Forelimb muscle (tissue), 1 donor: ENCODE results near the gene MAP7. TPM values are rescaled to one million over a fixed set of nuclear protein-coding genes. Genes with fewer than 3 reads are reported as not detected.

ENCODE experiments used
- DNase-seq: peaks from one replicate; pipeline ENCODE4 v3.0.0-alpha.2; 2013; ENCODE audit warnings: low read depth
- polyA plus RNA-seq: library from polyadenylated mRNA; unstranded; fragments of 120-200 nt; gene quantifications from one replicate; pipeline ENCODE4 v1.2.1, GENCODE V29; 2013; ENCODE audit not compliant: insufficient read length

Gene MAP7
- polyA plus RNA-seq, 1 donor, result 0.28 TPM

DNA sequence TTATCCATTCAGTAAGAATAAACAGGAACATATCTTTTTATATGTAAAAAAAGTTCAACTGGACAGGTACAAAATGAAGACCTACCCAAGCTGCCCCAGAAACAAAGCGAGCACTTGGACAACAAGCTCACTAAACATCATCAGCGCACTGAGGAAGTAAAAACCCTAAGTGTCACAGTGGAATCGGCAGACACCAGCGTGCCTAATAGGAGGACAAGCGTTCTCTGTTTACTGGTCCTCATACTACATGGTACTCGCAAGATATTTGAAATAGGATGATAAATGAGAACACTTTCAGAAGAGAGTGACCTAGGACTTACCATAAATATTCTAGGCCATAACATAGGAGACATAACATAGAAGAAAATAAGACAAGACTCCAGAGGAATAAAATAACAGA lies 18.2 kb downstream of the MAP7 start:
- DNase-seq, result no peak

DNA sequence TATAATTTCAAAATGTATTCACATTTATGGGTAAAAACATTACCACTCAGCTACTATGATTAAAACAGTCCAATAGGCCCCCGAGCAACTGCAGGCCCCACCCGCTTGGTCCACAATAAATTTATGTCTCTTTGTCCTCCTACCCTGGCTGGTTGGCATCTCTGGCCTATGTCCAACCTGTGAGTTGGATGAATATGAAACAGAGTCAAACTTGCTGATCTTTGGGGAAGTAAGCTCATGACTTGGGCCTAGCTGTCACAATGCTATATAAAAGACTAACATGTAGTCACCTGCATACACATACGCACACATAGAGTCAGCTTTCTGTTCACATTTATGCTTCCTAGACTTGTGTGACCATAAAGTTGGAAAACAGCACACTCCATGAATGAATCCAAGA lies 20.5 kb downstream of the MAP7 start:
- DNase-seq, result no peak

DNA sequence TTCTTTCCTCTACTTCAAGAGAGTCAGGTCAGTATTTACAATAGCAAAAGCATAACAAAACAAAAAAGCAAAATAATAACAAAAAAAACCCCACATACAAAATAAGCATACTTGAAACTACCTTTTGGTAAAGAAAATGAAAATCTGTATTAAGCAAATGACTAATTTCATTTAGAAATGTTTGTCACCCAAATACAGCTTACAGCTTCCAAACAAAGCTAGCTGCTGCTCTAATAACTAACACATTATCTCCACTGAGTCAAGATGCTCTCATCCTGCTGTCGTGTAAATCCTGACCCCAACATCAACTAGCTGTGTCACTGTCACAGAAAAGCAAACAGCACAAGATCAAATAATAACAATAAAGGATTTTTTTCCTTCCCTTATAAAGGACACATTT lies 21.7 kb downstream of the MAP7 start:
- no peak for DNase-seq

DNA sequence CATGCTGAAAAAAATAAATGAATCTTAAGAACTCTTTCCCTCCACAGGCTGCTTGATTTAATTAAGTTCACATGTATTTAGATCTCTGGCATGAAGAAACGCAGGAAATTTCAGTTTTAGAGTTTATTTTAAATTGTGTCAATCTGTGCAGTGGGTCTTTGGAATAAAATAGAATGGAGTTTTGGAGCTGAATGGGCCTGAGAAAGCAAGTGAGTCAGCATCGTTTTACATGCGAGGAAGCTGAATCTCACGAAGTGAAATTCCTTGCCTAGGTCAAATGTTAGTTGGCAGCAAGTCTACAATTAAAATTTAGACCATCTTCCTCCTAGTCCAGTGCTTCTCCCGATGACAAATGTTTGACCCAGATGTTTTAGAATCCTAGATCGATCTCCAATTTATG lies 22.4 kb downstream of the MAP7 start:
- DNase-seq, result no peak

DNA sequence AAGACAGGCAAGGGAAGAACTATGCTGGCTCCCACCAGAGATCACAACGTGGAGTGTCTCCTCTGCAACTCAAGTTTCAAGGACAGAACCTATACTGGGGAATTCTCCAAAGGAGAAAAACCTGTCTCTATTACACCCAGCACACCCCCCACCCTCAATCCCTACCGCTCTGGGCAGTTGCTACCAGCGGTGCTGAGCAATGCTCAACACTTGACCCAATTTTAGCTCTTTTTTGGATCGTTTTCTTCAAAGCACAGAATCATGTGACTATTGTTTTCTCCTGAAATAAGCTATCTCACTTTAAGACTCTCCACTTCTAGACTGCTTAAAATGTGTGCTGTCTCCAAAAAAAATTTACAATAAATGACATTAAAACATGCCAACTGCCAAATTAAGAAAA lies 23.3 kb downstream of the MAP7 start:
- no peak for DNase-seq

DNA sequence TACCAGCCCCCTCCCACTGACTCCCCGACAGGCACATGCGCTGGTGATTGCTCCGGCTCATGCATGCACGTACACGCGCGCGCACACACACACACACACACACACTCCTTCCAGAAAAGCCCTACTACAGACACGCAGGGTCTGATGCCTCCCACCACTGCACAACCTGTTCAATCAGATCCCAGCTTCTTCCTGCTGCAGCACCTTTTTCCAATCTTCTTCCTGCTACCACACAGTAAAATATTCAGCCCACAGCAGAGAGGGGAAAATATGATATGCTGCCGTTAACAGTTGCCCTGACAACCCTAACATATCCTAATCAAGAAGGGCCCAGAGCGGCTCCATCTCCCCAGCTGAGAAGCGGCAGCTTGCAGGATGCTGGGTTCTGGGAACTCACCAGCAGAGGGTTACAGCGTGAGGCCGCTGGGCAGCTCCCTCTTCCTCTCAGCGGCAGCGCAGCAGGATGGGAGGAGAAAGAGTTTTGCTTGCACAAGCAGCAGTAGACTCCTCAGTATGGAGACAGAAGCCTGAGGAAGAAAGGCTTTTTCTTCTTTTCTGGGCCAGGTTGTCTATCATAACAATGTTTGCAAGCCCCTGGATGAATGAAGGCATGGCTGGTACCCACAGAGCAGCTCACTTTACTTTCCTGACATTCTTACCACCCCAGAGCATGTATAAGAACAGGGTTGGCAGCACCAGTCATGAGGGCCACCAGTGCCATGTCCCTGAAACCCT lies 23.9 kb downstream of the MAP7 start:
- DNase-seq, result no peak

DNA sequence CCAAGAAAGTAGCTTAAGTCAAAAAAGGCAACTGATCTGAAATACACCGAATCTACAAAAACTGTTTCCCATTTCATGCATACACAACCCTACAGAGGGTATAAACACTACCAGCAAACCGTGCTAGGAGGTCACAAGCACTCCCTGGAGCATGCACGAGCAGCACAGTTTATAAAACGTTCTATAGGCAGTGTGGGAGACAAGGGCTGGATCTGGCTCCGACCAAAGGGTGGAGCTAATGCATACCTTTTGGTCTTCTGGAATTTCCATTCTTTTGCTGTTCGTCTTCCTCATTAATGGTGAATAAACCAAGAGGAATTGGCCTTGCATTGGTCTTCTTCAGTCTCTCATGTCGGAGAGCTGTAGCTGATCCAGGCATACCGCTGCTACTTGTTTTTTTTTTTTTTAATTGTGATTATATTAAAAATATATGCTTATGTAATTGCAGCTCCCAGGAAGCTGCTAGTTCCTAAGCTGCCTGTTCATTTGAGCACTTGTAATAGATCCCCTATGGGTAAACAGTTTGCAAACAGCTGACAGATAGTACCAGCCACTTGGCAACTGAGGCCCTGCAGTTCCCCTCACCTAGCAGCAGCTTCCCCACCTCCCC lies 24.5 kb downstream of the MAP7 start:
- DNase-seq, result no peak

DNA sequence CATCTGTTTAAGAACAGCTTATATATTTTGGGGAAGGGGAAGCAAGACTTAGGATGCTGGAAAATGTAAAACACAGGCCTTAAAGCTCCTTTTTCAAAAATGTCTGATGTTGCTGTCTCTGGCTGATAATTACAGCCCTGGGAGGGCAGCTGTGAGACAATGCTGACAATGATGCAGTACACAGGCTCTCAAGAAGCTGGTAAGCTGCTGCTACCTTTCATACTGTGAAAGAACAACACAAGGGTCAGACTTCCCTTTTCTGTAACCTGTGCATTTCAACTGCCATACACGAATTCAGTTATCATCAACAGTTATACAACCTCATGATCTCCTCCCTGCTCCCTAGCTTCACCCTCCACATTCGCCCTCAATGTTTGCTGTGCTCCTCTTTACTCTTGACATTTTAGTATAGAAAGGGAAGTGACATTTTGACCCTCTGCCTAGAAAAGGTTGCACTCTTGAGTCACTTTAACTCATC lies 25.2 kb downstream of the MAP7 start:
- DNase-seq, result no peak

DNA sequence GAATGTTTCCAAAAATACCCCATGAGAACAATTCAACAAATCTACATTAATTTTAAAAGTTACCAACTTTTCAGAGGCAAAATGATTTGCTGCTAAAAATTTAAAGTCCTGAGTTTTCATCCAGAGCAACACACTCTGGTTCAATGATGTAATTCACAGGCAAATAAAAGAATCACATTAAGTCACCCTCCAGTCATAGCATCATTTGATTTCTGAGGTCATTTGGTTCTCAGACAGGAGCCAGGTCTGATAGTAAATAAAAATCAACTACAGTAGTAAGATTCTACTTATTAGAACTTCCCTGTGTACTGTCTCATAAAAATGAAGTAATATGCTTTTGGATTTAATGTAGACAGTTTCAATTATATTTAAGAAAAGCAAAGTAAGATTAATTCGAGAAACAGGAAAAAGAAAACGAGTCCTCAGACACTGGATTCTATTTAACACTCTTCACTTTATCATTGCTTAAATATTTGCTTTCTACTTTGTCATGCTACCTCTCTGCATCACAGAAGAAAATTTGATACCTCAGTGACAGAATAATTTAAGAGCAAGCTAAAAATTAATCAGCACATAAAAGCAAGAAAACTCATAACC lies 25.8 kb downstream of the MAP7 start:
- no peak for DNase-seq

DNA sequence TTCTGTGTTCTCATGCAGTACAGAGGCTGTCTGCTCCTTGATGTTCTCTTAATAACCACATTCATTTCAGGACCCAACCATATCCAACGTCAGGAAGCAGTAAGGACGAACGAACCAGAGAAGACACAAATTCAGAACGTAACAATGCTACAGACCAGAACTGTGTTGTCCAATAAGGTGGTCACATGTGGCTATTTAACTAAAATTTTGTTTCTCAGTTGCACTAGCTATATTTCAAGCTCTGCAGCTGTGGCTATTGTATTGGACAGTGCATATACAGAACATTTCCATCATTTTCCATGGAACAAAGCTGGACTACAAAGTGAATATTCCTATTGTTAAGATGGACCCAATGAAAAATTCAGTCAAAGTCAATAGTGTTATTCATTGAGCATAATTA lies 27.0 kb downstream of the MAP7 start:
- no peak for DNase-seq

DNA sequence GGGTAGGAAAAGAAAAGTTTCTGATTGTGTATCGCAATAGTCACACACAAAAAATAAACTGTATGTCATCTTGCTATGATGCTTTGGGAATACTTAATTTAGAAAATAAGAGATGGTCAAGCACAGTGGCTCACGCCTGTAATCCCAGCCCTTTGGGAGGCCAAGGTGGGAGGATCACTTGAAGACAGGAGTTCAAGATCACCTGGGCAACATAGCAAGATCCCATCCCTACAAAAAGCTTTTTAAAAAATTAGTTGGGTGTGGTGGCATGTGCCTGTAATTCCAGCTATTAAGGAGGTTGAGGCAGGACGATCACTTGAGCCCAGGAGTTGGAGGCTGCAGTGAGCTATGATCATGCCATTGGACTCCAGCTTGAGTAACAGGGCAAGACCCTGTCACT lies 27.6 kb downstream of the MAP7 start:
- DNase-seq, result no peak

DNA sequence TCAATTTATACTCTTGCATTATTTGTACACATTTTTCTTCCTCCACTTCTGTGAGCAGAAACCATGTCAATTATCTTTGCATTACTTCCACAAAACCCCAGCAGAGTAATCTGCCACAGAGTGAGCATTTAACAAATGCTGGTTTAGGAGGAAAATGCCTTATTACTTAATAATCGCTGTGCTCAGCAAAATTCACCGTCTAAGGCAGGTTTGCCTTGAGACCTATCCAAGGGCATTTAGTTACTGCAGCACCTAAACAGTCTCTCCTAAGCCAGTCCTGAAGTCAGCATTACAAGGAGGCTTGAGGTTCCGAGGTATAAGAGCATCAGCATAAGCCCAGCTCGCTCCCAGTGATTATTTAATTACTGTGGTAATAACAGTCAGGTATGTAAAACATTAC lies 28.3 kb downstream of the MAP7 start:
- no peak for DNase-seq

DNA sequence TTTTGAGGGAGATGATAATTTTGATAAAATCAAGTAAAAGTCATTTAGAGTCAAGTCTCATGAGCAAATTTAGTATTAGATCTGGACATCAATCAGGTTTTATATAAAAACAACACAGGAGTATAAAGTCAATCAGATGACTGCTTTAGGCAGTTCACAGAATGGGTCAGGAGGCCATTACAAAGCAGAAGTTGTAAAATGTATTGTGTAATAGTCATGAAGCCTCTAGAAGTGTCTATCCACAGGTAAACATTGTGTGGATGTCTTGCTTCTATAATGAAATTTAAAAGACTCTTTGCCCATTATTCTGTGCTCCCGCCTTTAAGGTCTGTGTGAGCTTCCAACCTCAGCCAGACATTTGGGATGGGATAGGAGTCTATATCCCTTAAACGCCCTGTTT lies 28.8 kb downstream of the MAP7 start:
- DNase-seq, result no peak

DNA sequence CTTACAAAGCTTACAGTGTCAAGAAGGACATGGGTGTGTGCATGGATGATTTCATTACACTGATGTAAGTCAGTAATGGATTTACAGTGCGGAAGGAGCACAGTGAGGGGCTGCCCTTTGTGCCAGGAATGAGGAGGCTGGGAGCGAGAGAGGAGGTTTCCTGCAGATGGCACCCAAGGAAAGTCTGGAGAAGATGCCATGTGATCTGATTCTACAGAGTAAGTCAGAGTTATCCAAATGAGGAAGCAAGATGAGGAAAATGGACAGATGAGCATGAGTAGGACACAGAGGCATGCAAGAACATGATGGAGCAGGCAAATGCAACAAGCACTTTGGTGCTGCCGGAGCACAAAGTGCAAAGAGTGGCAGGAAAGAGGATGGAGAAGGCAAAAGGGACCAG lies 29.7 kb downstream of the MAP7 start:
- DNase-seq, result no peak

DNA sequence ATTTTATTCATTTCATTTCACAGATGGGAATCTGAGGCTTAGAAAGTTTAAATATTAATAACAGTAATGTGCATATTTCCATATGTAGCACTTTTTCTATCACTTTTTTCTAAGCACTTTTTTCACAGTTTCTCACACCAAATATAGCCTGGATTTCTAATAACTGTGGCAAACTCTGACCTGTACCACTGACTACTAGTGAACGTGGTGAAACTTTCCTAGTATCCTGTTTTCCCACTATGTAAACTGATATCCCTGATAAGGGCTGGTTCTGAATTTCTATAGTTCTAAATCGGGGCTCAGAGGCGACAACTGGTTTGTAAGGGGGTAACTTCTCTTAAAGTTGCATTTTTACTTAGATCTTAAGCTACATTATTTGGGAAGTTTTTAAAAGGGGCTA lies 32.6 kb downstream of the MAP7 start:
- no peak for DNase-seq

DNA sequence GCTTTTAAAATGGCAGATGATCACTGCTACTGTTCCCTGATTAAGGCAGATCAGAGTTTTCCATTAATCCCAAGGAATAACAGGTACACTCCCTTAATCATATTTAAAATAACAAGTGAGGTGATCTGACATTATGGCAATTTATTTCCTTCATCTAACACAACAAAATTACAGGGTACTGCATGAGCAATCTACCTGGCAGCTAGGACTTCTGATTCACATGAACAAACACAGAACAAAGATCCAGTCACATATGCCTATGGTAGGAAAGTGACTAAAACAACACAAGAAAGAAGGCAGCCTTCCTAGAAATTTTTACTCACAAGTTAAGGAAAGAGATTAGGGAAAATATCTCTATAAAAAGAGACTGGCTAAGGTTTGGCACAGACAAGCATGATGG lies 33.2 kb downstream of the MAP7 start:
- DNase-seq, result no peak

DNA sequence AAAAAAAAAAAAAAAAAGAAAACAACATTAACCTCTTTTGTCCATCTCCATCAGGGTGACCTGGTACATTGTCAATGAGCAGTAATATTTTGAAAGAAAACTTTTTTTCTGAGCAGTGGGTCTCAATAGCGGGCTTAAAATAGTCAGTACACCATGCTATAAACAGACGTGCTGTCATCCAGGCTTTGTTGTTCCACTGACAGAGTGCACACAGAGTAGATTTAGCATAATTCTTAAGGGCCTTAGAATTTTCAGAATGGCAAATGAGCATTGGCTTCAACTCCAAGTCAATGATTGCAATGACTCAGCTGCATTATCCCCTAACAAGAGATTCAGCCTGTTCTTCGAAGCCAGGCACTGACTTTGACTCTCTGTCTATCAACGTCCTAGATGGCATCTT lies 35.6 kb downstream of the MAP7 start:
- DNase-seq, result no peak

DNA sequence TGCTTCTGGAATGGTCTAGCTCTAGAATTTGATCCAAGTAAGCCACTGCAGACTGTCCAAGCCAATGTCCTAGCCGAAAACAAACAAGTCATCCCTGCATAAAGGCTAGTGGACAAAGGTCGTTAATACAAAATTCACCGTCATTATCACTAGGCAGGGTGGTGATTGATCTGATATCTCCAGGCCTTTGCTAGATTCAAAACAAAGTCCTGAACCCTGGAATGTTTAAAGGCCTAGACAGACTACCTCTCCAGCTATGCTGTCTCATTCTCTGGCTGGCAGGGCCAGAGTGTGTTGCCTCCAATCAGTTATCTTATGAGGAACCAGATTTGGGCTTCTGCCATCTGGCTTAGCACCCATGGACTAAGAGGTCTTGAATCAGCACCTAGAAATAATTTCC lies 38.3 kb downstream of the MAP7 start:
- DNase-seq, result no peak

DNA sequence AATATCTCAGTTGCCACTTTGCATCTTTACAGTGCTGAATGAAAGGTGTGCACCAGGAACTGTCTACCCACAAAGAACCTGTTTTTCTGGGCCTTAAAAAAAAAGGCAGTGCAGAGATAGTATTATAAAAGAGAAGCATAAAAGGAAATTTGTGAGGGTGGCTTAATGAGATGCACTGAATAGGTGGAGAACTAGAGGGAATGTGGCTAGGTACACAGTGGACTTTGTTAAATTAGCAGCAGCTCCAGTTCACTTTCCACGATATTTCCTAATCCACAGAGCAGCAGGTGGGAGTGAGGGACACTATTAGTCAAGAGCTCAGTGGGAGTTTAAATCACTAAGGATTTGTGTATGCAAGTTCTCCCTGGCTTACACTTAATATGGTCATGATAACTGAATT lies 38.8 kb downstream of the MAP7 start:
- no peak for DNase-seq

DNA sequence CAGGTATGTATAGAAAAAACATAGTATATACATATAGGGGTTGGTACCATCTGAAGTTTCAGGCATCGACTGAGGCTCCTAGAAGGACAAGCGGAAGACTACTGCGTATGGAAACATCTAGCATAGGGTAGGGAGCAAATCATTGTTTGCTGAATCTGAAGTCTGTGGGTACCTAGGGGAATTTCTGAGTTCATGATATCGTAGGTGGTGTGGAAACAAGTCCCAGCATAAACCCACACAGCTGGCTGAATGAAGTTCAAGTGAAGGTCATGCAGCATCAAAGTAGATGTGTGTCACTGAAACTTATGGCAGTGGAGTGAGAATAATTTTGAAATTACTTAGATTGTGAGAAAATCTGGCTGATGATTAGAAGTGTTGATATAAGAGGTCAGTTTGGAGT lies 39.4 kb downstream of the MAP7 start:
- DNase-seq, result no peak

DNA sequence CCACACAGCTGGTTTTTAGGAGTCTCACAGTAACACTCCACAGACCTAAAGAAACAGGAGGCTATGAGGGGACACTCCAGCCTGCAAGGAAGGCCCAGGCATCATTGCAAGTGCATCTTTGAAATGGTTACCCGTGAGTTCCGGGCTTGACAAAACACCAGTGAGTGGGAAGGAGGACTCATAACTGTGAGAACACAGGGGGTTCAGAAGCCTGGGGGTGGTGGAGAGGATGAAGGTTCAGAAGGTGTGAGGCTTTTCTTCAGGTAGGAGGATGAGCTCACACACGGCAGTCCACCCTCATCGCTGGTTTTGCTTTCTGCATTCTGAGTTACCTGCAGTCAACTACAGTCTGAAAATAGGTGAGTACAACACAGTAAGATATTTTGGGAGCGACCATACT lies 39.9 kb downstream of the MAP7 start:
- no peak for DNase-seq

DNA sequence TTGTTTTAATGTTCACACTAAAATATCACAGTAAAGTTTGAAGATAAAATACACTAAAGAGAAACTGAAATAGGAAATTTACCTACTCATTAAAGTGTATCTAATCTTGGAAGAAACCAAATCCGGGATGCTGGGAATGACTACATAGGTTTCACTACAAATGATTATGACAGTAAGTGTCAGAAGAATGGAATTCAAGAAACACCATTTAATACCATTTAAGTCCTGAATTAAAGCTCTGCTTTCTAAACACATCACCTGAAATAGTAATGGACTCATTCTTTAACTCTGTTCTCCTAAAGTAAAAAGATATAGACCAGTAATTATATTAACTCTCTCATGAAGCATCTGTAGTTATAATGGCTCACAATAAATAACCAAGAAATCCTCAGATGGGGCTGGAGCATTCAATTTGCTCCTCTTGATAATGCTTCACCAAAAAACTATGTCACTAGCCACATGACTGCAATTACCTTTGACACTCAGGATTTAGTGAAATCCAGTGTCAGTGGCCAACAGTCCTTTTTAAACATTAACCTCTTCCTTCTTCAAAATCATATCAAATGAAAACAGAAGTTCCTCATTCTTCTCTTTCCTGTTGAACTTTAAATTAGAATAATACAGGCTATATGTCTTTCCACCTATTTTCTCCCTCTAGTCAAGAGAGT lies 41.4 kb downstream of the MAP7 start:
- no peak for DNase-seq
